ENCODE data around the gene GPR17.
A peak's percentile ranks its signal among the peaks of the same experiment; 100 is the strongest.

The GPR17 gene

GRCh38 chr2:127695491-127696472 is 49.8 kb downstream of the GPR17 start:
- peak; percentile 68 for DNase-seq

GRCh38 chr2:127697482-127698180 is 51.7 kb downstream of the GPR17 start:
- no peak for DNase-seq

GRCh38 chr2:127698553-127699355 is 52.8 kb downstream of the GPR17 start:
- no peak for DNase-seq

- DNase-seq: peak; percentile 19
These were observed 54.7 kb downstream of the GPR17 start for GRCh38 chr2:127700527-127701192.

- DNase-seq: peak; percentile 91
These were observed 55.3 kb downstream of the GPR17 start, which contains the start of gene SFT2D3 for GRCh38 chr2:127701193-127701650. SFT2D3 (plus strand) TSS chr2:127701497; CDS start chr2:127701529, 32 bp downstream.

GRCh38 chr2:127701651-127702394 is 55.9 kb downstream of the GPR17 start:
- DNase-seq: peak; percentile 78

All from fibroblast of skin of back (primary cell).